GM18870 (cell line): Measurements from ENCODE around the gene MYO15B.

Experiments
- ATAC-seq: cut with Tn5 transposase; IDR thresholded peaks from one replicate; pipeline ENCODE4 v1.9.1; 2021; ENCODE audit warnings: moderate library complexity; ENCODE audit not compliant: unreplicated experiment

Gene MYO15B

DNA sequence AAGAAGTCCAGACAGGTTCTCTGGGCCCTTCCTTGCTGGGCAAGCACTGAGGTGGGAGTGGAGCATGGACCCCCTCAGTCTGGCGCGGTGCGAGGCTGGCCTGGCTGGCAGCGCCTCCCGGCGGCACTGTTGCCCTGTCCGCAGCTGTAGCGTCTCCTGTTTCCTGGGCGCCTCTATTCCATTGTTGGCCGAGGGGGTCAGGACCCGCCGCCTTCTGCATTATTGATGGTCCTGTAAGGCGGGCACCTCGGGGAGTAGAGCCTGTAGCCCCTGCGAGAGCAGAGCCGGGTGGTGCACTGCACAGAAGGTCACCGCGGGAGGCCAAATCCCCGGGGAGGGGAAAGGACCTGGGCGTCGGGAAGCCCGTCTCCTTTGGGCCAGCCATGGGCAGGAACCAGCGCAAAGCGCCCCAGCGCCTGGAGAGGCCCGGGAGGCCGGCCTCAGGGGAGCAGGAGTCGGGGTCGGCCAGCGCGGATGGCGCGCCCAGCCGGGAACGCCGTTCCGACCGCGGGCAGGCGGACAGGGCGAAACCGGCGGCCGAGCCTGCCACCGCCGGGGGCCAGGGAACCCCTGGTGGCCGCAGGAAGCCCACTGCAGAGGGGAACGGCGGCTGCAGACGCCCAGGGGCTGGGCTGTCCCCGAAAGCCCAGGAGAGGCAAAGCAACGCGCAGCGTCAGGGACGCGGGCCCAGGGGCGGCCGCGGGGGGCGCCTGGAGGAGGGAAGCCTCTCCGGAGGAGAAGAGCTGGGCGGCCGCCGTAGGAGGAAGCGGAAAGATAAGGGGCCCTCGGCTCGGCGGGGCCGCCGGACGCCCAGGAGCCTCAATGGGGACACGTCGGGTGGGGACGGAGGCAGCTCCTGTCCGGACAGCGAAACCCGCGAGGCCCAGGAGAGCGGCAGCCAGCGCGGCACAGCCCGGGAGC is at the start of gene MYO15B:
Gene MYO15B, plus strand, starts transcription at position 126 of the 921 bp plus-strand sequence. Its CDS starts 258 bp downstream, at position 384.
- ATAC-seq, result no peak

DNA sequence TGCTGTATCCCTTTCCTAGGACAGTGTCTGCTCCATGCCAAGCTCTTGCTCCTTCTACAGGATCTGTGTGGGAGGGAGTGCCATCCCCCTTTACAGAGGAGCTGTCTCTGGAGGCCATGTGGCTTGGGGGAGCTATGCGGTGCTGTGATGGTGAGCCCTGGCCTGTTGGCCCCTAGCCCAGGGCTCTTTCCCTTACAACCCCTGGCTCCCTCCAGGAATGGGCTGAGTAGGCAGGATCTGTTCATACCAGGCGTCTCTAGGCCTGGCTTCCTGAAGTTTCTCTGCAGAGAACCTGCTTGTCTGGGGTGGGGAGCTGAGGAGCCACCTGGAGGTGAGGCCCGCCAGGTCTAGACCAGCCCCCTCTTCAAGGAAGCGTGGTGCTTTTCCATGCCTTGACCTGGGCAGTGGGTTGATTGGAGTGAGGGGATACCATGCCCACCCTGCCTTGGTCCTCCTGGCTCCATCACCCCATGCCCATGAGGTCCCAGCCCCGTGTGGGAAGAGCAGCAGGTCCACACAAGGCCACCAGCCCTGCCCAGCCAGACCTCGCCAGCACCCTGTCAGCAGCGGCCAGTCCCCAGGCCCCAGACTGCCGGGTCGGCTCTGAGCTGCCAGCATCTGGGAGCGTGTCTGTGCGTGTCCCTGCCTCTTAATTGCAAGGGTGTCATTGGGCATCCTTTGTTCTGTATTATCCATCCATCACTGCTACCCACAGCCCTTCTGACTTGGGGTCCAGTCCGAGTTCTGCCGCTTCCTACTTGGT is 47.5 kb upstream of the MYO15B start:
- no peak for ATAC-seq

DNA sequence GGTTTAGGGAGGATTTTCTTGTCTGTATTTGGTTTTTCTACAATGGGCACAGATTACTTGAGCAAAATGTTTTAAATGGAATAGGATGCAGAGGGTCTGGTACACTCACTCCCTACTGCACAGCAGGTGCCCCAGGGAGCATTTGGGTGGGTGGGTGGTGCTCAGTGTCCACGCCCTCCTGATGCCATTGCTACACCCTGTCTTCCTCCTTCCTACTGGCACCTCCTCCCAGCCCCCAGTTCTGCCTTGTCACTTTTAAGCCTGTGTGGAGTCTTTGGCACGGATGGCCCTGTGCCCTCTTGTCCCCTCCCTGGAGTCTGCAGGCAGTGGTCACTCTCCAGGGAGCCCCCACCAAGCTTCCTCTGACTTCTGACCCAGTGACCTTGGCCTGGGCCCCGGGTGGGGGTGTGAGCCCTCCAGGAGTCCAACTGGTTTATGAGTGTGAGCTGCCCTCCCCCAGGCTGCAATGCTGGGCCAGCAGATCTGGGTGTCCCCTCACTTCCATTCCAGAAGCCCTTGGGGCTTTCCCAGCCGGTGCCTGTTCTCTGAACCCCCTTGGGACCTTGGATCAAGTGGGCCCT is 46.6 kb upstream of the MYO15B start:
- ATAC-seq, result no peak

DNA sequence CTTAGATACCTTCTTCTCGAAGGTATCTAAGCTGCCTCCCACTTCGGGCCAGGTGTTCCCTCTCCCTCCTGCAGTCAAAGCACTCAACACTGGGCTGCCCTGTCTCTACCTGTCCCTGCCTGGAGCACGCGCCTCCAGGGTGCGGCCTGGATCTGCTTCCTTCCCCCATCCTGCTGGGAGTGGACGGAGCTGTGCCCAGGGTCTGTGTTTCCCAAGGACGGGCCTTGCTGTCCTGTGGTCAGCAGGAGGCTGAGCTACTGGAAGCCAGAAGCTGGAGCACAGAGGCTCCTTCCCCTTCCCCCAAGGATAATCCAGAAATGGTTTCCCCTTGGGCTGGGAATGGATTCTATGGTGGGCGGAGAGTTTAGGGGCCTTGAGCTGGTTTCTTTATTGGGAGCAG is 45.4 kb upstream of the MYO15B start:
- ATAC-seq, result no peak

DNA sequence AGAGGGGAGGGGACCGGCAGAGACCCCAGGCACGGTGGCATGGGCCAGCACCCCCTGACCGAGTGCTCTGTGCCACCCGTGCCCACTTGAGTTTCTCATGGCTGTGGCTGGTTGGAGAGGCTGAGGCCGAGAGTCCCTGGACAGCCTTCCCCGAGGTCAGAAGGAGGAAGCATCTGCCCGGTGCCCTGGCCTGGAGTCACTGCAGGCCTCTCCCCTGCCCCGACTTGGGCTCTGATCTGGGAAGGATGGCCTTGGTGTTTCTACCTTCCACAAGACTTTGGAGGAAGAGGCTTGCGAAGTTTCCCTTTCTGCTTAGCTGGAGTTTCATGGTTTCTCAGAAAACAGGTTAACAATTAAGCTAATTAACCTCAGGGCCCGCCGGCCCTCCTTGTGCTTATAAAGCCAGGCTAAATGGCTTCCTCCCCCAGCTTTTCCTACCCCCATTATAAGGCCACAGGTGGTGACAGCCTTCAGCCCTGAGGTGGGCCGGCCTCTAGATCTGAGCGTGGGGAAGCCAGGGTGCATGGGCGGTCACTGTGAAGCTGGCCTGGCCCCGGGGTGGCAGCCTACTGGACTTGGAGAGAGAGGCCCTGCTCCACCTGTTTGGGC is 44.8 kb upstream of the MYO15B start:
- no peak for ATAC-seq

DNA sequence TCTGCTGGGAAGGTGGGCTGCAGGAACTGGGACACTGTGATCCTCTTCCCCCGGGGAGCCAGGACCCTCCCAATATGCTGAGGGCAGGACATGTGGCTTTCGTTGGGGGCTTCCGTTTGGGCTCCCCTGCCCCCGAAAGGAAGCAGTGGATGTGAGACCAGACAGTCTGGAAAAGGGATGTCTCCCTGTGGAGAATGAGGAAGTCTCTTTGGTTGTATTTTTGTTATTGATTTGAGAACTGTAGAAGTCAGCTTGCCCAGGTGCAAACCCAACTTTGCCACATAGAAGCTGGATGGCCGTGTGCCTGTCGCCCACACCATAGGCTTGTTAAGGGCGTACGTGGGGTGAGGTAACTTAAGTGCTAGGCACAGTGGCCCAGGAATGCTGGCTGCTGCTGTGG is 43.4 kb upstream of the MYO15B start:
- ATAC-seq, result no peak

DNA sequence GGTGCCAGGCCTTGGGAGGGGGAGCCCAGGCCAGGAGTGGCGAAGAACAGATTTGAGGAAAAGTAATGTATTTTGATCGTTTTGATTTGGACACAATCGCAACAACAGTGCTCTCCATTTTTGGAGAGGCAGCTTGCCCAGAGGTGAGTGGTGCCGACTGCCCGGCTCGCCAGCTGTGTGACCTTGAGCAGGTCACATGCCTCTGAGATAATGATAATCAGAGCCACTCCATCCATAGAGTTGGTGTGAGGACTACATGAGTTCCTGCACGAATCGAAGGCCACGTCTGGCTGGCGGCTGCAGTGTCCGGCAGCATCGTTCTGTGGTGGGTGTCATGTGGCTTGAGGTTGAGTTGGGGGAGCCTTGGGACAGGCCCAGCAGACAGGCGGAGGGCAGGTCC is 41.4 kb upstream of the MYO15B start:
- ATAC-seq, result no peak

DNA sequence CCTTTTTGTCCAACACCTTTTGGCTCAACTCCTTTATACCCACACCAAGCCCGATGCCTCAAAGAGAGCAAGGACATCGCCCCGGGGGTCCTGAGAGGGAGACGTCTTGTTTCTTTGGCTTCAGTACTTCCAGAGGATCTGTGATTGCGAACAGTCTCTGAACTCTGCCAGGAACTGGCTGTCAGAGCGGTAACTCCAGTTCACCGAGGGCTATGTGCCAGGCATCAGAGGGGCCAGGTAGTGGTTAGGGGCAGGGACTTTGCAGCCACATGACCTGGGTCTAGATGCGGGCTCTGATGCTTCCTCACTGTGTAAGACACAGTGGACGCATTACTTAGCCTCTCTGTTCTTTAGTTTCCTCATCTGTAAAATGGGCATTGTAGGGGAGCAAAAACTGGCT is 40.5 kb upstream of the MYO15B start:
- no peak for ATAC-seq

DNA sequence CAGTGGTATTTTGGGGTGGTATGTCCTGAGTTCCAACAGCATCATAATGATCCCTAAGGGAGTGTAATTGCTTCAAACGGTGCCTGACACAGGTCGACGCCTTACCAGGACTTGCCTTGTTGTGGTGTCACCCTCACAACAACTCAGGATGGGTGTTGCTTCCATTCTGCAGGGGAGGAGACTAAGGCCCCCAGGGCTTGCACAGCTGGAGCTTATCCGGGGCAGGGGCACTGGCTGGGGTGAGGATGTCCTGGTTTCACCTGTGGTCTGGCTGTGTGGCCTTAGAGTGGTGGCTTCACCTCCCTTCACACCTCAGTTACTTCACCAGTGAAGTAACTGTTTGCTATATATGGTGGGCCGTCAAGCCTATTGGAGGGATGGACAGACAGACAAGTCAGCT is 38.8 kb upstream of the MYO15B start:
- ATAC-seq, result no peak

DNA sequence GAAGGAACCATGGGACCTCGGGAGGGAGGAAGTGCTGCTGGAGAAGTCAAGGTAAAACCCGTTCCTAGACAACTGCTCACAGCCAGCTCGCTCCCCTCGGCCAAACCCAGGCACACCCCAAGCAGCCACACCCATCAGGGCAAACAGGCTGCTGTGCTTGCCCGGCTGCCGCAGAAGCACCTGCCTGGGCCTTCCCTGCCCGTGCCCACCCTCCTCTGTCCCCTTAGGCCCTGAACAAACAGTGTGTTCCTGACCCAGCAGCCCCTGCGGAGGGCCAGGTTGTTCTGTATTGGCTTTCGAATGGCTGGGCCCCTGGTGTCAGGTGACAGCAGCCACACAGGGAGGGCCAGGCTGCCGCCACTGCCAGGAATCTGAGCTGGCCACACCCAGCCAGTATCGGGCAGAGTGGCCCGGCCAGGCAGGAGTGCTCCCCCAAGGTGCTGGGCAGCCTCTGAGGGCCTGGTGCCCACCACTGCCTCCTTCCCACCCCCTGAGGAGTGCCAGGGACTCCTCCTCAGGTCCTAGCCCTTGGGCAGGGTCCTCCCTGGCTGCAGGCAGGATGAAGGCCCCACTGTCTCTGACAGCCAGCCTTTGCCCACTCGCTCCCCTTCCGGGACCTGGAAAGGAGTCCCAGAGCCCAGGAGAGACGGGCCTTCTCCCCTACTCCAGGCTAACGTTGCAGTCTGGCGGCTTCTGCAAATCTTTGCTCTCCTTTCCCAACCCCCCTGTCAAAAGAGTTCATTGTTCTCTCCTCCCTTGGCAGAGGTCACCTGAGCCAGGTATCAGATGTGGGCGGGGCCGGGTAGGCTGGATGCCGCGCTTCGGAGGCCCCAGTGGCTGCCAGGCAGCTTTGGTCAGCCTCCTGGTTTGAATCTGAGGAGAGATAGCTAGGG is 38.1 kb upstream of the MYO15B start:
- no peak for ATAC-seq

DNA sequence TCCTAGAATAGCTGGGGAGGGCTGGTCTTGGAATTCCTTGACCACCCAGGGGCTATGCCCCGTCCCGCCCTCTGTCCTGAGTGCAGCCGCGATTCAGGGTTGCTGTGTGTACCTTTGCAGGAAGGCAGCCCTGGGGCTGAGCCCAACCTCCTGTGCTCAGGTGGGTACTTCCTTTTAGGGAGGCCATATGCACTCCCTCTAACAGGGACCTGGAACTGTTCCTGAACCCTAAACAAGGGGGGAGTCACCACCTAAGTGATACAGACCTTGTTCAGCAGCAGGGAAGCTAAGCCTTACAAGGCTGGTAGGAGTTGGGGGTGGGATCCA is 37.5 kb upstream of the MYO15B start:
- ATAC-seq, result no peak

DNA sequence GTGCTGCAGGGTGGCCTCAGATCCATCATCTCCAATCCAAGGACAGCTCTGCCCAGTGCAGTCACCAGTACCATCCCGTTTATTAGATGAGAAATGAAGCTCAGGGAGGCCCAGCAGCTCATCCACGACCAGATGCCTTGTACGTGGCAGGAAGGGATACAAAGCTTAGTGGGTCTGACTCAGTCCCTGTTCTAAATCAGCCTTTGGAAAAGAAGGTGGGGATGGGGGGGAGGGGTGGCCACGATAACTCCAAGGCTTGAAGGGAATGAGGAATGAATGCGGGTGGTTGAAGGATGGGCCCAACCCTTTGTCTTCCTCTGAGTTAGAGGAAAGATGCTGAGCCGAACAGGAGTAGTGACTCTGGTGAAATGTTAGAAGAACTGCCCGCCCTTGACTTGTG is 36.3 kb upstream of the MYO15B start:
- no peak for ATAC-seq

DNA sequence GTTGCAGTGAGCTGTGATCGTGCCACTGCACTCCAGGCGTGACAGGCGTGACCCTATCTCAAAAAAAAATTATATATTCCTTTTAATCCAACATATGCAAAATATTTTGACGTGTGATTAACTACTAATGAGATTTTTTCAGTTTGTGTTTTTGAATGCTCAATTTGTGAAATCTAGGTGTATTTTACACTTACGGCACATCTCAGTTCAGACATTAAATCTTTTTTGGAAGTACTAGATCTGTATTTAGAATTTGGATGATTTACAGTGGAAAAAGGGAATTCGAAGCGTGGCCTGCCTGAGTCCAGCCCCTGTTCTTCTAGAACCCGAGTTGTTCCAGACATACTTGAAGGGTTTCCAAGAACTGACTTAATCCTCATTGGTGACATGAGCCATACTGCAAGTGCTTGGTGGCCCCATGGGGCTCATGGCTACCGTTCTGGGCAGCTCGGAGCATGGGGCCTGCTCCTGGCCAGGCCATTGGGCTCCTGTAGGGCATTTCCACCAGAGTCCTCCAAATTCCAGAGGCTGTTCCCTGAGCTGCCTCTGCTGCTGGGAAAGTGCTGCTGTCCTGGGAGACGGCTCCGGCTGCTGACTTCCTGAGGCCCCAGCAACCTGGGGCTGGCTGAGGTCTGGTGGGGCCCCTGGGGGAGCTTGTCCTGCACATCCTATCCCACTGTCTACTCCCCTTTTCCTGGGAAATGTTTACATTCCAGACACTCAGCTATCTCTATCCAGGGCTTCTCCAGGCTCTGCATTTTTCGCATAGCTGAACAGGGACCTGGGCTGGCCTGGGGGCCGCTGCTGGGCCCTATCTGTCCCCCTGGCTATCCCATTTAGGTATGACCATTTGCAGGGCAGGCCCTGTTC is 34.9 kb upstream of the MYO15B start:
- no peak for ATAC-seq

DNA sequence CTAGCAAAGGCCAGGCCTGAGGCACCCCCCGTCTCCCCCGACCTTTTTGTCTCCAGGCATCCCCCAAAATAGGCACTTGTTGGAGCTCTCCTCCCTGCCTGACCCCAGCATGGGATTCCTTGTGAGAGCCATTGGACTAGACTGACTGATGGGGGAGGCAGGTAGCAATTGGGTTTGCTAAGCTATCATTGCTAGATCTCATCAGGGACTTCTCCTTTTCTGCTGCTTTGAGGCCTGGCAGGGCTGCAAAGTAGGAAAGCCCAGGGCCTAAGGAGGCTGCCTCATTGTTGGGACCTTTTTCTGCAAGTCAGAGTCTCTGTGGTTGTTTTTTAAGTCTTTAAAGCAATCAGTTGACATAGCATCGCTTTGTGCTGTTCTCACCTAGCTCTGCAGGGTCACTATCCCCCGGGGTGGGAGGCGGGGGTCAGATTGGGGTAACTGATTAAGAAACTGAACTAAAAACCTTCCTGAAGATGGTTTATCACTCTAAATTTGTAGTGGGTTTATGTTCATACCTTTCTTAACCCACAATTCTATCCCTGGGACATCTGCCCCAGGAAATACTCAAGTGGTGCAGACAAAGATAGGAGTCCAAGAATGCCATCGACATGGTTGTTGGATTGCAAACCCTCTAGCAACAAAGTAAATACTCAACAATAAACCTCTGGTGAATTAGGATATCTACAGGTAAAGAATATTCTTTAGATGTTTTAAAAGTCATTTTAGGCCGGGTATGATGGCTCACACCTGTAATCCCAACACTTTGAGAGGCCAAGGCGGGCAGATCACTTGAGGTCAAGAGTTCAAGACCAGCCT is 34.1 kb upstream of the MYO15B start:
- ATAC-seq, result no peak

DNA sequence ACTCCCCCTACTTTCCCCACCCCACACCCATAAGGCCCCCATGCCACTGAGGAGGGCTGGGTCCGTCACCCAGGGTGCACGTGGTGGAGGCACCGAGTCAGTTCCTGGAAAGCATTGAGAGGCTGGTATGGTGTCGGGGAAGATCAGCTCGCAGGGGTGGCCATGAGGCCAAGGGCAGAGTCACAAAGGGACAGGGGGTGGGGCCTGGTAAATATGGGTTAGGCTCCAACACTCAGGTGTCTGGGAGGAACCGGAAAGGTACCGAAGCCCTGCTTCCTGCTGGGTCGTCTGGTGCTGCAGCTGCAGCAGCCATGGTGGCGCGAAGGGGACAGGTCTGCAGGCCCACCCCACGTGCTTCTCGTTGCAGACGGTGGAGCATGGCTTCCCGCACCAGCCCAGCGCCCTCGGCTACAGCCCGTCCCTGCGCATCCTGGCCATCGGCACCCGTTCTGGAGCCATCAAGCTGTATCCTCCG is 31.9 kb upstream of the MYO15B start:
- ATAC-seq, result no peak

DNA sequence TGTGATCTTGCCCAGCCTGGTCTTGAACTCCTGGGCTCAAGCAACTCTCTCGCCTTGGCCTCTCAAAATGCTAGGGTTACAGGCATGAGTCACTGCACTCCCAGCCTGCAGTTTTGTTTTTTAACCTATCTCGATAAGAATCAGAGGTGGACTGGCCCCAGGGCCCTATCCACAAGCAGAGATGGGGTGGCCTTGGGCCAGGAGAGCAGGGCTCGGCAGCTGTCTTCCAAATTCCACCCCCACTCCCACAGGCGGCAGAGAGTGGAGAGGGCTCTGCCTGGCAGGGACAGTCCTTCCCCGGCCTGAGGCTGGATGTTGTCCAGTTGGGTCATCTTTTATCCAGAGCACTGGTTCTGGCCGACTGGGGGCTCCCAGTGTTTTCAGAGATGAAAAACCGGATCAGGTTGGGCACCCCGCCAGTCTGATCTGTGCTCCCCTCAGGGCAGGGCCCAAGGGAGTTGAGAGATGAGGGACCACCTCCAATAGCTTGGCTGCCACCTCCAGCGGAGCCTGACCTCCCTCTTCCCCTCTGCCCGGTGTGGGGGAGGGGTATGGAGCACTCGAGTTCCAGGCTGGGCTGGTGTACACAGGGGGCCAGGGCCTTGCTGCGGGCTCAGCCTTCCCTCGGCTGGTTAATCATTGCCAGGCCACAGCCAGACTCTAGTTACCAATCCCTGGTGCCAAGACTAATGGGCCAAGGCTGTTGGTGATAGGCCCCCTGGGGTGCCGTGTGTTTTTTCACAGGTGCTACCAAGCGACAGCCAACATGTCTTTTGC is 30.3 kb upstream of the MYO15B start:
- ATAC-seq, result no peak

DNA sequence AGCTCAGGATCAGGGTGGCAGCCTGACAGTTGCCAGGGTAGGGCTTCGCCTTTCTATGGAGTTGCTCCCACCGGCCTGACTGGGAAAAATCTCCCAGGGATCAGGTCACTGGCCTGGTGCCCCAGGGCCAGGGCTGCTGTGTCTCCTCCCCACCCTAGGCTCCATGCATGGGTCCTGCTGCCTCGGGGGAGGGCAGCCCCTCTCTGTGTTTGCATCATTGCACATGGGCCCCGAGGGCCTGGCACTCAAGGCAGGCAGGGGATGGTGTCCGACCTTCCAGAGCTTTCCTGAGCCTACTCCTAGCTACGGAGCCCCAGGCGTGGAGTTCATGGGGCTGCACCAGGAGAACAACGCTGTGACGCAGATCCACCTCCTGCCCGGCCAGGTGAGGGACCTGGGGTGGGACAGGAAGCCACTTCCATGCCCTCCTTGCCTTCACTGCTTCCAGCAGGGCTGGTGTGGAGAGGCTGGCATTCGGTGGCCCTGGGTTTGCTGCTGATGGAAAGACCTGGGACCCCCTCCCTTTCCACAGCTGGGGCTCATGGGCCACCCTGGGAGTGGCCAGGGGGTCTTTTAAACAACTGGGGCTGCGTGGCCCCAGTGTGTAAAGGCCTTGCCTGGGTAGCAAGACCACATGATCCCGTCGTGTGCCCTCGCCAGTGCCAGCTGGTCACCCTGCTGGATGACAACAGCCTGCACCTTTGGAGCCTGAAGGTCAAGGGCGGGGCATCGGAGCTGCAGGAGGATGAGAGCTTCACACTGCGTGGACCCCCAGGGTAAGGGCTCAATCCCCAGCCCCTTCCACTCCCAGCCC is 29.5 kb upstream of the MYO15B start:
- ATAC-seq, result no peak
